Midbrain (tissue), 1 donor: Measurements from ENCODE around the gene SIRT6.
"Not testable (repeated sequence)": the region's sequence is repeated elsewhere in the genome, so short reads cannot be mapped to it uniquely, and the experiment has no call there.

Source experiments
- DNase-seq: peaks from one replicate; lab custom pipeline; 2025; lab: John Stamatoyannopoulos, UW

The SIRT6 gene

DNA sequence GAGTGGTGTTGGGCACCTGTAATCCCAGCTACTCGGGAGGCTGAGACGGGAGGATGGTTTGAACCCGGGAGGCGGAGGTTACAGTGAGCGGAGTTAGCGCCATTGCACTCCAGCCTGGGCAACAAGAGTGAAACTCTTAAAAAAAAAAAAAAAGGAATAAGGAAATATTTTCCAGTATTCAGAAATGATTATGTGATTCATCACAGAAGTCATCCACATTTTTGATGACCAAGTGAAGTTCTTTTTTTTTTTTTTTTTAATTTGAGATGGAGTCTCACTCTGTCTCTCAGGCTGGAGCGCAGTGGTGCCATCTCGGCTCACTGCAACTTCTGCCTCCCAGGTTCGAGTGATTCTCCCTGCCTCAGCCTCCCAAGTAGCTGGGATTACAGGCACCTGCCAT lies 47.0 kb downstream of the SIRT6 start:
- DNase-seq = not testable (repeated sequence)

DNA sequence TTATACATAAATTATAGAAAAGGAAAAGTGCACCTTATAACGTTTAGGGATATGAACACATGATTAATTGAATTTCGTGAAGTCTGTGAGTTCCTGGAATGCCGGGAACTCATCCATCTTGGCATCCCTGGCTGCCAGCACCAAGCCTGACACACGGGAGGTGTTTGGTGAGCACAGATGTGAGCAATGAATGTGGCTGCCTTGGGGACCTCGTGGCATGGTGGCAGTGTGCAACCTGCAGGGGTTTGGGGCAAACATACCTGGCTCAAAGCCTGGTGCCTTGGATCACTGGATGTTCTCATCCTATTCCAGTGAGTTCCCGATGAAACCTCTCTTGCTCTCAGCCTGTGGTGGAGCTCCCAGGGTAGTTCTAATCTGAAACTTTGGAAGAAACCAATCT lies 48.0 kb downstream of the SIRT6 start:
- no peak for DNase-seq

DNA sequence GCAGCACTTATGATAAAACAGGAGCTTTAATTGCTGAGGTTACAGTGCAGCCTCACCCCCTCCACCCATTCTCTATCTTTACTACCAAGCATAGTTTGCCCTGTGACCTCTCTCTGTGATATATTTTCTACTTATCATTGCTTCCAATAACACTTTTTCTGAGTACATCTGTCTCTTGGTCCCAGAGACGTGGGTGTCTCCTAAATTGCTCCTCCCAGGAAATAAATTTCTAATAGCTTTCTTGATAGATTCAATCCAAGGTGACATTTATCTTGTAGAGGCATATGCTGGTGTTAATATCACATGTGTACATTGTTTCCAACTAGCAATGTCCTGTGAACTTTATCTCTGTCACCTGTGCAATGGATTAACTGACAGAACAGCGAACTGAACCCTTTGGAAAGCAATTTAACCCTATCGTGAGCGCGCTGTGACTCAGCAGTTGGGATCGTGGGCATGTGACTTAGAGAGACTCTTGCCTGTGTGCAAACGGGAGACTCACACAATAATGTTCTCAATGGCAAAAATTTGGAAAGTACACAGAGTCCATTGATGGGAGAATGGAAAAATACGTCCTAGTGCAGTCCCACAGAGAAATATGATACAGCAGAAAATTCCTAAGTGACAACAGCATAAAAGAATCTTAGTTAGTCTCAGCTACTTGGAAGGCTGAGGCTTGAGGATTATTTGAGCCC lies 51.5 kb downstream of the SIRT6 start:
- DNase-seq = no peak

DNA sequence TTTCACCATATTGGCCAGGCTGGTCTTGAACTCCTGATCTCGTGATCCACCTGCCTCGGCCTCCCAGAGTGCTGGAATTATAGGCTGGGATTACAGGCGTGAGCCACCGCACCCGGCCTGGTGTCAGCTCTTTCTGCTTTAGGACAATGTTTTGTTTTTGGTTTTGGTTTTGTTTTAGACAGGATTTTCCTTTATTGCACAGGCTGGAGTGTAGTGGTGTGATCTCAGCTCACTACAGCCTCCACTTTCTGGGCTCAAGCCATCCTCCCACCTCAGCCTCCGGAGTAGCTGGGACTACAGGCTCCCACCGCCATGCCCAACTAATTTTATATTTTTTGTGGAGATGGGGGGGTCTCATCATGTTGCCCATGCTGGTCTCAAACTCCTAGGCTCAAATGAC lies 53.3 kb downstream of the SIRT6 start:
- DNase-seq = not testable (repeated sequence)

DNA sequence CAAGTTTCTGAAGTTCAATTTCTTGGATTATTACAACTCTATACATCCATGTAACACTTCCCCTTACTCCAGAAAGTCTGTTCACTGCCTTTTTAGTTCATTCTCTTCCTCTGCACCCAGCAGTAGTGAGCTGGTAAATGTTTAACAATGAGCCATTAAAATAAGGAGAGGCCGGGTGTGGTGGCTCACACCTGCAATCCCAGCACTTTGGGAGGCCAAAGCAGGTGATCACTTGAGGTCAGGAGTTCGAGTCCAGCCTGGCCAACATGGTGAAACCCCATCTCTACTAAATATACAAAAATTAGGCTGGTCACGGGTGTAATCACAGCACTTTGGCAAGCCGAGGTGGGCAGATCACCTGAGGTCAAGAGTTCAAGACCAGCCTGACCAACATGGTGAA lies 55.0 kb downstream of the SIRT6 start:
- DNase-seq = not testable (repeated sequence)

DNA sequence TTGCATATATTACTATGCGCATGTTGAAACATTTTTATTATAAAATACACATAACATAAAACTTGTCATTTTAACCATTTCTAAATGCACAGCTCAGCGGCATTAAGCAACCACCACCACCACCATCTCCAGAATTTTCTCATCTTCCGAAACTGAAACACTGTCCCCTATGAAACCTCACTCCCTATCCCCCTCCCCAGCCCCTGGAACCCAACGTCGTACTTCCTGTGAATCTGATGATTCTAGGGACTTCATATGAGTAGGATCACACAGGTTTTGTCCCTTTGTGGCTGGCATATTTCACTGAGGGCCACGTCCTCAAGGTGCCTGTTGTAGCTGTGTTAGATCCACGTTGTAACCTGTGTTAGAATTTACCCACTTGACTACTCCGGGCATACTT lies 57.7 kb downstream of the SIRT6 start:
- no peak for DNase-seq
